H1 (cell line): ENCODE results near the gene SAMD14. TPM values are rescaled to one million over a fixed set of nuclear protein-coding genes. Genes with fewer than 3 reads are reported as not detected.
A peak's percentile ranks its signal among the peaks of the same experiment; 100 is the strongest.

Experiments
- CTCF ChIA-PET: fragments of 300-600 bp; sonication (Branson Sonifier 250); formaldehyde crosslinking; loops from one replicate; lab custom pipeline; 2021; ENCODE audit not compliant: partially characterized antibody; lab: Charles Lee
- POLR2A ChIA-PET: fragments of 300-600 bp; sonication (Branson Sonifier 250); formaldehyde crosslinking; loops from one replicate; lab custom pipeline; 2021; ENCODE audit warnings: inconsistent platforms; ENCODE audit not compliant: partially characterized antibody; lab: Charles Lee
- DNase-seq, 2 experiments: peaks; one replicate each; pipeline versions ENCODE4 v3.0.0 to v3.0.0-alpha.2; 2010 to 2022; ENCODE audit warnings: low spot score in 2 of 2, low read depth in 1 of 2, mixed read lengths in 1 of 2
- FAIRE-seq: peaks from 2 replicates; lab custom pipeline; 2011; peaks lifted over from hg19 to GRCh38; lab: Jason Lieb, UNC
- H2AFZ ChIP-seq: 2 replicates; pipeline ENCODE4 v1.8.1; 2012; ENCODE audit warnings: low read length, inconsistent platforms
- H2AK5ac ChIP-seq: 2 replicates; pipeline ENCODE4 v1.6.1; 2013; ENCODE audit warnings: low read depth, low read length
- H2BK120ac ChIP-seq: replicated peaks from 2 replicates; pipeline ENCODE3; 2013; ENCODE audit warnings: low read depth, low read length, inconsistent platforms
- H2BK12ac ChIP-seq: 2 replicates; pipeline ENCODE4 v1.6.1; 2013; ENCODE audit warnings: low read depth, low read length
- H2BK15ac ChIP-seq: 2 replicates; pipeline ENCODE4 v1.6.1; 2013; ENCODE audit warnings: low read length
- H2BK20ac ChIP-seq: 2 replicates; pipeline ENCODE4 v1.6.1; 2013; ENCODE audit warnings: low read length
- H2BK5ac ChIP-seq: 2 replicates; pipeline ENCODE4 v1.6.1; 2013; ENCODE audit warnings: low read depth, low read length
- H3K14ac ChIP-seq: 2 replicates; pipeline ENCODE4 v1.6.1; 2013; ENCODE audit warnings: inconsistent platforms; ENCODE audit not compliant: insufficient read length
- H3K18ac ChIP-seq: 2 replicates; pipeline ENCODE4 v1.6.1; 2013; ENCODE audit warnings: low read length; ENCODE audit errors: extremely low read depth
- H3K23ac ChIP-seq: 2 replicates; pipeline ENCODE4 v1.6.1; 2013; ENCODE audit warnings: inconsistent platforms; ENCODE audit not compliant: insufficient read length
- H3K23me2 ChIP-seq: 2 replicates; pipeline ENCODE4 v1.6.1; 2013; ENCODE audit warnings: low read depth, low read length
- H3K27ac ChIP-seq: 2 replicates; pipeline ENCODE4 v1.6.1; 2011; ENCODE audit warnings: low read depth, low read length, inconsistent platforms
- H3K27me3 ChIP-seq, 4 experiments: replicated peaks in 1 of 4; 1 replicate in 1 of 4; 2 replicates in 3 of 4; pipeline versions ENCODE4 v1.6.1 to v1.8.1; 2011 to 2013; ENCODE audit warnings: low read length in 3 of 4, mild to moderate bottlenecking in 3 of 4, inconsistent platforms in 2 of 4, mixed read lengths in 2 of 4, moderate library complexity in 1 of 4; ENCODE audit not compliant: control insufficient read depth in 3 of 4, insufficient read depth in 3 of 4; ENCODE audit errors: extremely low read depth in 1 of 4
- H3K36me3 ChIP-seq, 4 experiments: 2 replicates each; pipeline versions ENCODE4 v1.6.1 to v1.8.1; 2011 to 2013; ENCODE audit warnings: mild to moderate bottlenecking in 4 of 4, low read length in 3 of 4, moderate library complexity in 2 of 4, control low read depth in 1 of 4, inconsistent platforms in 1 of 4; ENCODE audit not compliant: insufficient read depth in 4 of 4, control insufficient read depth in 2 of 4
- H3K4ac ChIP-seq: replicated peaks from 2 replicates; pipeline ENCODE3; 2013; ENCODE audit warnings: low read length, low read depth, mixed read lengths, inconsistent platforms; ENCODE audit not compliant: insufficient read length
- H3K4me1 ChIP-seq, 4 experiments: replicated peaks in 1 of 4; 1 replicate in 1 of 4; 2 replicates in 3 of 4; pipeline versions ENCODE4 v1.6.1 to v1.8.1; 2011 to 2013; ENCODE audit warnings: low read length in 3 of 4, inconsistent platforms in 2 of 4, mixed read lengths in 1 of 4; ENCODE audit not compliant: insufficient read depth in 4 of 4, control insufficient read depth in 3 of 4
- H3K4me2 ChIP-seq, 2 experiments: 2 replicates each; pipeline versions ENCODE4 v1.6.1 to v1.8.1; 2011 to 2013; ENCODE audit warnings: low read depth in 2 of 2, low read length in 2 of 2, control low read depth in 1 of 2, inconsistent platforms in 1 of 2, mild to moderate bottlenecking in 1 of 2; ENCODE audit not compliant: insufficient read depth in 1 of 2
- H3K4me3 ChIP-seq, 4 experiments: fragments of 200-600, 300-600 bp in 1 of 4; sonication (generic), shearing (Covaris generic), sonication (Bioruptor Twin) in 1 of 4; 2 replicates each; pipeline versions ENCODE4 v1.5.1 to v1.8.1; 2011 to 2016; ENCODE audit warnings: low read length in 4 of 4, low read depth in 3 of 4, control low read depth in 2 of 4, inconsistent platforms in 2 of 4, mild to moderate bottlenecking in 2 of 4, mixed read lengths in 1 of 4, moderate library complexity in 1 of 4; ENCODE audit not compliant: insufficient read depth in 2 of 4; ENCODE audit errors: extremely low read depth in 1 of 4
- H3K56ac ChIP-seq: replicated peaks from 2 replicates; pipeline ENCODE3; 2013; ENCODE audit warnings: low read depth, mild to moderate bottlenecking, mixed read lengths, low read length, inconsistent platforms; ENCODE audit not compliant: insufficient read length
- H3K79me1 ChIP-seq: 2 replicates; pipeline ENCODE4 v1.6.1; 2013; ENCODE audit warnings: low read depth, low read length, control low read depth
- H3K79me2 ChIP-seq, 2 experiments: 2 replicates each; pipeline versions ENCODE4 v1.6.1 to v1.8.1; 2012 to 2013; ENCODE audit warnings: low read length in 2 of 2, mild to moderate bottlenecking in 2 of 2, inconsistent platforms in 1 of 2; ENCODE audit not compliant: insufficient read depth in 2 of 2, control insufficient read depth in 1 of 2
- H3K9ac ChIP-seq, 4 experiments: replicated peaks in 1 of 4; 1 replicate in 1 of 4; 2 replicates in 3 of 4; pipeline versions ENCODE4 v1.6.1 to v1.8.1; 2011 to 2013; ENCODE audit warnings: low read depth in 3 of 4, low read length in 3 of 4, control low read depth in 2 of 4, mild to moderate bottlenecking in 2 of 4, moderate library complexity in 2 of 4, inconsistent platforms in 1 of 4; ENCODE audit errors: extremely low read depth in 1 of 4
- H3K9me3 ChIP-seq, 2 experiments: 2 replicates each; pipeline versions ENCODE4 v1.6.1 to v1.8.1; 2012 to 2013; ENCODE audit warnings: mild to moderate bottlenecking in 2 of 2, moderate library complexity in 2 of 2, control low read depth in 1 of 2, inconsistent platforms in 1 of 2, low read depth in 1 of 2, low read length in 1 of 2, mixed read lengths in 1 of 2; ENCODE audit not compliant: insufficient read depth in 2 of 2
- H4K20me1 ChIP-seq, 2 experiments: replicated peaks in 1 of 2; 2 replicates each; pipeline versions ENCODE3 to v1.8.1; 2011 to 2013; ENCODE audit warnings: inconsistent platforms in 2 of 2, low read length in 2 of 2, mild to moderate bottlenecking in 1 of 2; ENCODE audit not compliant: insufficient read depth in 2 of 2, control insufficient read depth in 1 of 2
- H4K5ac ChIP-seq: 2 replicates; pipeline ENCODE4 v1.6.1; 2013; ENCODE audit warnings: low read length, low read depth, mixed read lengths, inconsistent platforms; ENCODE audit not compliant: insufficient read length
- H4K8ac ChIP-seq: 2 replicates; pipeline ENCODE4 v1.8.0; 2013; ENCODE audit warnings: mild to moderate bottlenecking, moderate library complexity, low read length, inconsistent platforms; ENCODE audit not compliant: insufficient read depth; ENCODE audit errors: extremely low read depth
- H4K91ac ChIP-seq: replicated peaks from 2 replicates; pipeline ENCODE3; 2013; ENCODE audit warnings: low read length, mixed read lengths, inconsistent platforms; ENCODE audit not compliant: insufficient read length
- GABPA ChIP-seq: IDR thresholded peaks from 2 replicates; pipeline ENCODE4 v1.6.1; 2011; ENCODE audit warnings: mild to moderate bottlenecking, low read length, moderate library complexity, borderline replicate concordance; ENCODE audit not compliant: insufficient read depth
- POU5F1 ChIP-seq: IDR thresholded peaks from 2 replicates; pipeline ENCODE4 v1.6.1; 2011; ENCODE audit warnings: low read depth, mild to moderate bottlenecking, low read length, moderate library complexity
- RFX5 ChIP-seq: IDR thresholded peaks from 2 replicates; pipeline ENCODE4 v1.6.1; 2011; ENCODE audit warnings: low read depth, low read length, improper control_type of control experiment, borderline replicate concordance
- SAP30 ChIP-seq: fragments of 300-600 bp; sonication (generic); IDR thresholded peaks from 2 replicates; pipeline ENCODE4 v1.7.1; 2012; ENCODE audit warnings: low read length, moderate library complexity, mild to moderate bottlenecking, inconsistent platforms; ENCODE audit not compliant: insufficient read depth, insufficient replicate concordance
- ZNF274 ChIP-seq: IDR thresholded peaks from 2 replicates; pipeline ENCODE4 v1.7.0; 2012; ENCODE audit warnings: low read length, borderline replicate concordance; ENCODE audit errors: extremely low read depth
- WGBS, 2 experiments: shearing (Covaris generic) in 1 of 2; methylation state at CpG; one replicate each; pipeline versions ENCODE4 v1.1.6 to v1.1.7; 2013 to 2015; ENCODE audit warnings: low lambda C conversion rate in 2 of 2, mixed read lengths in 2 of 2, inconsistent platforms in 1 of 2, low coverage in 1 of 2, missing lambda C conversion rate in 1 of 2; ENCODE audit not compliant: insufficient replicate concordance in 2 of 2, insufficient coverage in 1 of 2, insufficient read length in 1 of 2; ENCODE audit errors: extremely low coverage in 1 of 2, missing lambda C conversion rate in 1 of 2; 5-methylcytosine and 5-hydroxymethylcytosine counted together
- polyA plus RNA-seq, 7 experiments: library from polyadenylated mRNA; depleted of rRNA in 3 of 7; stranded (reverse) in 5 of 7; unstranded in 2 of 7; fragments of >200 nt in 5 of 7; fragments of 200-250 nt in 2 of 7; gene quantifications; 1 replicate in 5 of 7; 2 replicates in 1 of 7; 4 replicates in 1 of 7; pipeline versions ENCODE4 v1.2.1 to v1.2.3, GENCODE V29; 2011 to 2013; ENCODE audit warnings: missing spikeins in 2 of 7, mixed read lengths in 2 of 7
- total RNA-seq: library from RNA; stranded (reverse); fragmentation: NEBNext Ultra II Directional; extraction: Animal tissue kit (Norgen Biotek cat#: 25700); gene quantifications from 2 replicates; pipeline ENCODE4 v1.2.1, GENCODE V29; 2021

The SAMD14 gene
- total and polyA plus RNA-seq, 2 of the 8 experiments (the other 6 are each of a cell fraction or from before 2014, with no cell fraction given), result 5.7 to 5.8 TPM

- H2AFZ ChIP-seq, result no peak overlapping the region
- no peak overlapping the region for H2AK5ac ChIP-seq
- DNase-seq (no peak), FAIRE-seq (no peak)
- H2BK20ac ChIP-seq, result no peak overlapping the region
- H4K20me1 ChIP-seq, result no peaks in the 10 kb centered on the region
- H3K23me2 ChIP-seq, result peaks cover 13% of the 10 kb centered on the region
- POLR2A ChIA-PET, result interaction anchor here (1.0 to 1.7 kb wide), 3 partner anchors 20 to 71 kb away, joined by 3 to 4 read pairs (median 3); no protein-coding TSS in a partner anchor
- no peak overlapping the region for H3K27ac ChIP-seq
- peaks cover 0 to 3% (median 0%) of the 10 kb centered on the region in 4 experiments; a peak in 3 of 7 replicates for H3K27me3 ChIP-seq
- CTCF ChIA-PET, result interaction anchor here (0.7 to 15.7 kb wide), 28 partner anchors 10 to 526 kb away, joined by 3 to 412 read pairs (median 7); partner anchors contain the start of genes COL1A1, ITGA3 and SAMD14
- no peak overlapping the region for H3K4me2 ChIP-seq
- no peak overlapping the region for H3K9ac ChIP-seq
- no peak overlapping the region for H3K56ac ChIP-seq
- no peak overlapping the region for H3K14ac ChIP-seq
- H2BK15ac ChIP-seq, result peak overlapping the region; percentile 89; the same call in 1 of the 2 replicates
- no peak overlapping the region for H4K91ac ChIP-seq
- no peaks in the 10 kb centered on the region for H3K79me1 ChIP-seq
- no peaks in the 10 kb centered on the region for H3K9me3 ChIP-seq
- whole genome bisulfite sequencing, 2 experiments, result 95% methylated on average over 3 of the region's 3 CpGs; no CpG with 5 or more reads in 1 of the 2 experiments
- H2BK12ac ChIP-seq, result no peak overlapping the region
- H3K4me3 ChIP-seq, result no peak overlapping the region
- no peak overlapping the region for H3K18ac ChIP-seq
- H3K36me3 ChIP-seq, result peaks cover 0 to 4% (median 0%) of the 10 kb centered on the region in 4 experiments; a peak in 1 of 8 replicates
- no peak overlapping the region for H2BK120ac ChIP-seq
- no peak overlapping the region for H4K5ac ChIP-seq
- no peak overlapping the region for H3K23ac ChIP-seq
- H2BK5ac ChIP-seq, result no peak overlapping the region
- H3K4me1 ChIP-seq, result peaks cover 0 to 7% (median 5%) of the 10 kb centered on the region in 4 experiments; a peak in 5 of 7 replicates
- no peak overlapping the region for H3K4ac ChIP-seq
- peaks cover 0 to 4% of the 10 kb centered on the region in 2 experiments; a peak in 1 of 4 replicates for H3K79me2 ChIP-seq
- H4K8ac ChIP-seq, result no peak overlapping the region
- TF ChIP-seq SAP30, result no peak
- no peak for TF ChIP-seq GABPA
- TF ChIP-seq RFX5, result no peak
- no peak for TF ChIP-seq POU5F1
- TF ChIP-seq ZNF274, result no peak
Measured at GRCh38 chr17:50093246-50093645, 36.7 kb downstream of the SAMD14 start.
